Testis (tissue), 2 donors: Measurements from ENCODE around the gene NXNL2.

ENCODE experiments used
- CTCF ChIP-seq, 3 experiments: fragments of 450-650 bp in 2 of 3; fragments of 200-600 bp in 1 of 3; sonication (generic) in 1 of 3; IDR thresholded peaks; one replicate each; pipeline ENCODE4 v1.5.1; 2016 to 2019; ENCODE audit warnings: antibody characterized with exemption in 3 of 3, mild to moderate bottlenecking in 2 of 3, moderate library complexity in 1 of 3
- POLR2A ChIP-seq: fragments of 450-650 bp; IDR thresholded peaks from one replicate; pipeline ENCODE4 v1.6.1; 2017; ENCODE audit warnings: antibody characterized with exemption, mild to moderate bottlenecking, moderate library complexity

DNA sequence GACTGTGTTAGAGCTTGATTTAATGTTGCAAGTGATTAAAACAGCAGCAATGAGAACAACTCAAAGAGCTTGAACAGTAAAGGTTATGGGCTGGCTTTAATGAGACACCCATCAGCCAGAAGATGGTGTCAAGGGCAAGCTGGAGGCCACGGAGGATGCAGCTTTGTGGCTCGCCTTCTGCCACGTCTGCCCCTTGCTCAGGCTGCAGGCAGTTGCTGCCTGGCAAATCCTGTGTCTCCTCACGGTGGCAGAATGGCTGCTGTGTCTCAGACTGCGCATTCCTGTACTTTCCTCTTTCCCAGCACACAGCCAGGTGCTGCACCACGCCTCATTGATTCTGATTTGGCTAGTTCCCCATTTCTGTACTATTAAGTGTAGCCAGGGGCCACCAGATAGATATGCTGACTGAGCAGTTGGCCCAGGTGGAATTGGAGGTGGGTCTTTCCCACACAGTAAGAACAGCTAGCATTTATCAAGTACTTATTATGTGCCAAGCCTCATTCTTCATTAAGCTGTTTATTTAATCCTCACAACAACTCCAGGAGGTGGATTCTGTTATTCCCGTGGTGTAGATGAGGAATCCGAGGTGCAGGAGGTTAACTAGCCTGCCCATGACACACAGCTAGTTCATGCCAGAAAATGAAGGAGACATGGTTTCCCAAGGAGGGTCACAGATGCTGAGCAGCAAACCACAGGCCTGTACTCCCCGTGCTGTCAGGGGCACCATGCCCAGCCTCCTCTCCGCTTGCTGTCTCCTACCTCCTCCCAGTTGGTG, 3.5 kb downstream of the NXNL2 start:
- TF ChIP-seq POLR2A (no peak), CTCF (IDR thresholded peaks at IDR 0.05) (no peak)
